ENCODE results near the gene SCUBE3. TPM values are rescaled to one million over a fixed set of nuclear protein-coding genes. Genes with fewer than 3 reads are reported as not detected.

SCUBE3 gene
- total RNA-seq, 2 experiments from 2014 or later = not detected

GRCh38 chr6:35191889-35192288 lies 21.9 kb upstream of the SCUBE3 start:
- Mint-ChIP-seq H3K4me3 (no peak overlapping the region), H3K36me3 (ENCODE audit: low read depth) (no peaks in the 10 kb centered on the region), H3K27ac (no peak overlapping the region), H3K9me3 (no peaks in the 10 kb centered on the region), H3K4me1 (ENCODE audit: low read depth) (no peaks in the 10 kb centered on the region), H3K27me3 (peaks cover 12% of the 10 kb centered on the region)
- H3K27me3 ChIP-seq (ENCODE audit: control insufficient read depth in 1 of 2, insufficient read depth in 2 of 2, low read length in 2 of 2) = peaks cover 0 to 1% of the 10 kb centered on the region in 2 experiments
- no peaks in the 10 kb centered on the region for H3K36me3 ChIP-seq (ENCODE audit: insufficient read depth, low read length)
- DNase-seq (peak in 1 of 14 experiments; percentile 54), ATAC-seq (ENCODE audit: poor library complexity) (no peak)
- TF ChIP-seq CTCF (IDR thresholded peaks at IDR 0.05) = no peak
- H3K9me3 ChIP-seq (ENCODE audit: control insufficient read depth in 1 of 2, insufficient read depth in 1 of 2, low read length in 2 of 2) = no peaks in the 10 kb centered on the region
- ChIA-PET CTCF (no interaction called here), POLR2A (interaction anchor here (0.6 kb wide), 1 partner anchor 30 kb away, joined by 3 read pairs; no protein-coding TSS in a partner anchor)
- H3K27ac ChIP-seq (ENCODE audit: low read depth in 1 of 2, low read length in 2 of 2) = no peak overlapping the region
- no peak overlapping the region for H3K4me3 ChIP-seq (ENCODE audit: low read length)
- intact Hi-C loops (cut with DNase I, micrococcal nuclease) = no loop called here
- H3K4me1 ChIP-seq (ENCODE audit: insufficient read depth, low read length) = no peaks in the 10 kb centered on the region

- H3K36me3 ChIP-seq (ENCODE audit: insufficient read depth, low read length) = no peaks in the 10 kb centered on the region
- CTCF ChIA-PET = no interaction called here
Measured at GRCh38 chr6:35192301-35192860, 21.4 kb upstream of the SCUBE3 start.

GRCh38 chr6:35194390-35194789 lies 19.4 kb upstream of the SCUBE3 start:
- Histone ChIP-seq H3K36me3 (ENCODE audit: insufficient read depth, low read length) (no peaks in the 10 kb centered on the region), H3K27me3 (ENCODE audit: control insufficient read depth in 1 of 2, insufficient read depth in 2 of 2, low read length in 2 of 2) (peaks cover 10 to 11% of the 10 kb centered on the region in 2 experiments), H3K27ac (ENCODE audit: low read depth in 1 of 2, low read length in 2 of 2) (no peak overlapping the region), H3K9me3 (ENCODE audit: control insufficient read depth in 1 of 2, insufficient read depth in 1 of 2, low read length in 2 of 2) (no peaks in the 10 kb centered on the region), H3K4me3 (ENCODE audit: low read length) (no peak overlapping the region), H3K4me1 (ENCODE audit: insufficient read depth, low read length) (no peaks in the 10 kb centered on the region)
- H3K27me3 Mint-ChIP-seq = peaks cover 17% of the 10 kb centered on the region
- no peaks in the 10 kb centered on the region for H3K9me3 Mint-ChIP-seq
- POLR2A ChIA-PET = no interaction called here
- no peak for TF ChIP-seq CTCF (IDR thresholded peaks at IDR 0.05)
- no peak overlapping the region for H3K4me3 Mint-ChIP-seq
- intact Hi-C loops (cut with DNase I, micrococcal nuclease) = no loop called here
- no peaks in the 10 kb centered on the region for H3K36me3 Mint-ChIP-seq (ENCODE audit: low read depth)
- ATAC-seq (ENCODE audit: poor library complexity) (no peak), DNase-seq (no peak)
- CTCF ChIA-PET = no interaction called here
- no peak overlapping the region for H3K27ac Mint-ChIP-seq
- no peaks in the 10 kb centered on the region for H3K4me1 Mint-ChIP-seq (ENCODE audit: low read depth)

More at GRCh38 chr6:35192301-35192860, 21.4 kb upstream of the SCUBE3 start:
- Histone ChIP-seq H3K27me3 (ENCODE audit: control insufficient read depth in 1 of 2, insufficient read depth in 2 of 2, low read length in 2 of 2) (peaks cover 0 to 4% of the 10 kb centered on the region in 2 experiments), H3K9me3 (ENCODE audit: control insufficient read depth in 1 of 2, insufficient read depth in 1 of 2, low read length in 2 of 2) (no peaks in the 10 kb centered on the region), H3K4me1 (ENCODE audit: insufficient read depth, low read length) (no peaks in the 10 kb centered on the region), H3K4me3 (ENCODE audit: low read length) (no peak overlapping the region), H3K27ac (ENCODE audit: low read depth in 1 of 2, low read length in 2 of 2) (no peak overlapping the region)
- Mint-ChIP-seq H3K4me3 (no peak overlapping the region), H3K9me3 (no peaks in the 10 kb centered on the region), H3K4me1 (ENCODE audit: low read depth) (no peaks in the 10 kb centered on the region), H3K36me3 (ENCODE audit: low read depth) (no peaks in the 10 kb centered on the region), H3K27me3 (peaks cover 12% of the 10 kb centered on the region), H3K27ac (no peak overlapping the region)
- no peak for ATAC-seq (ENCODE audit: poor library complexity)
- intact Hi-C loops (cut with DNase I, micrococcal nuclease) = no loop called here
- TF ChIP-seq CTCF (IDR thresholded peaks at IDR 0.05) = no peak
- POLR2A ChIA-PET = interaction anchor here (0.6 kb wide), 1 partner anchor 30 kb away, joined by 3 read pairs; no protein-coding TSS in a partner anchor
- no peak for DNase-seq

All from CD4-positive, alpha-beta T cell (primary cell).